H1 (cell line): ENCODE data around the gene TNFRSF6B. TPM values are rescaled to one million over a fixed set of nuclear protein-coding genes. Genes with fewer than 3 reads are reported as not detected.

Experiments used
- CTCF ChIA-PET: fragments of 300-600 bp; sonication (Branson Sonifier 250); formaldehyde crosslinking; loops from one replicate; lab custom pipeline; 2021; ENCODE audit not compliant: partially characterized antibody; lab: Charles Lee
- POLR2A ChIA-PET: fragments of 300-600 bp; sonication (Branson Sonifier 250); formaldehyde crosslinking; loops from one replicate; lab custom pipeline; 2021; ENCODE audit warnings: inconsistent platforms; ENCODE audit not compliant: partially characterized antibody; lab: Charles Lee
- DNase-seq, 2 experiments: peaks; one replicate each; pipeline versions ENCODE4 v3.0.0 to v3.0.0-alpha.2; 2010 to 2022; ENCODE audit warnings: low spot score in 2 of 2, low read depth in 1 of 2, mixed read lengths in 1 of 2
- FAIRE-seq: peaks from 2 replicates; lab custom pipeline; 2011; peaks lifted over from hg19 to GRCh38; lab: Jason Lieb, UNC
- H2AFZ ChIP-seq: 2 replicates; pipeline ENCODE4 v1.8.1; 2012; ENCODE audit warnings: low read length, inconsistent platforms
- H2AK5ac ChIP-seq: 2 replicates; pipeline ENCODE4 v1.6.1; 2013; ENCODE audit warnings: low read depth, low read length
- H2BK120ac ChIP-seq: replicated peaks from 2 replicates; pipeline ENCODE3; 2013; ENCODE audit warnings: low read depth, low read length, inconsistent platforms
- H2BK12ac ChIP-seq: 2 replicates; pipeline ENCODE4 v1.6.1; 2013; ENCODE audit warnings: low read depth, low read length
- H2BK15ac ChIP-seq: 2 replicates; pipeline ENCODE4 v1.6.1; 2013; ENCODE audit warnings: low read length
- H2BK20ac ChIP-seq: 2 replicates; pipeline ENCODE4 v1.6.1; 2013; ENCODE audit warnings: low read length
- H2BK5ac ChIP-seq: 2 replicates; pipeline ENCODE4 v1.6.1; 2013; ENCODE audit warnings: low read depth, low read length
- H3K14ac ChIP-seq: 2 replicates; pipeline ENCODE4 v1.6.1; 2013; ENCODE audit warnings: inconsistent platforms; ENCODE audit not compliant: insufficient read length
- H3K18ac ChIP-seq: 2 replicates; pipeline ENCODE4 v1.6.1; 2013; ENCODE audit warnings: low read length; ENCODE audit errors: extremely low read depth
- H3K23ac ChIP-seq: 2 replicates; pipeline ENCODE4 v1.6.1; 2013; ENCODE audit warnings: inconsistent platforms; ENCODE audit not compliant: insufficient read length
- H3K23me2 ChIP-seq: 2 replicates; pipeline ENCODE4 v1.6.1; 2013; ENCODE audit warnings: low read depth, low read length
- H3K27ac ChIP-seq: 2 replicates; pipeline ENCODE4 v1.6.1; 2011; ENCODE audit warnings: low read depth, low read length, inconsistent platforms
- H3K27me3 ChIP-seq, 4 experiments: replicated peaks in 1 of 4; 1 replicate in 1 of 4; 2 replicates in 3 of 4; pipeline versions ENCODE4 v1.6.1 to v1.8.1; 2011 to 2013; ENCODE audit warnings: low read length in 3 of 4, mild to moderate bottlenecking in 3 of 4, inconsistent platforms in 2 of 4, mixed read lengths in 2 of 4, moderate library complexity in 1 of 4; ENCODE audit not compliant: control insufficient read depth in 3 of 4, insufficient read depth in 3 of 4; ENCODE audit errors: extremely low read depth in 1 of 4
- H3K36me3 ChIP-seq, 4 experiments: 2 replicates each; pipeline versions ENCODE4 v1.6.1 to v1.8.1; 2011 to 2013; ENCODE audit warnings: mild to moderate bottlenecking in 4 of 4, low read length in 3 of 4, moderate library complexity in 2 of 4, control low read depth in 1 of 4, inconsistent platforms in 1 of 4; ENCODE audit not compliant: insufficient read depth in 4 of 4, control insufficient read depth in 2 of 4
- H3K4ac ChIP-seq: replicated peaks from 2 replicates; pipeline ENCODE3; 2013; ENCODE audit warnings: low read length, low read depth, mixed read lengths, inconsistent platforms; ENCODE audit not compliant: insufficient read length
- H3K4me1 ChIP-seq, 4 experiments: replicated peaks in 1 of 4; 1 replicate in 1 of 4; 2 replicates in 3 of 4; pipeline versions ENCODE4 v1.6.1 to v1.8.1; 2011 to 2013; ENCODE audit warnings: low read length in 3 of 4, inconsistent platforms in 2 of 4, mixed read lengths in 1 of 4; ENCODE audit not compliant: insufficient read depth in 4 of 4, control insufficient read depth in 3 of 4
- H3K4me2 ChIP-seq, 2 experiments: 2 replicates each; pipeline versions ENCODE4 v1.6.1 to v1.8.1; 2011 to 2013; ENCODE audit warnings: low read depth in 2 of 2, low read length in 2 of 2, control low read depth in 1 of 2, inconsistent platforms in 1 of 2, mild to moderate bottlenecking in 1 of 2; ENCODE audit not compliant: insufficient read depth in 1 of 2
- H3K4me3 ChIP-seq, 4 experiments: fragments of 200-600, 300-600 bp in 1 of 4; sonication (generic), shearing (Covaris generic), sonication (Bioruptor Twin) in 1 of 4; 2 replicates each; pipeline versions ENCODE4 v1.5.1 to v1.8.1; 2011 to 2016; ENCODE audit warnings: low read length in 4 of 4, low read depth in 3 of 4, control low read depth in 2 of 4, inconsistent platforms in 2 of 4, mild to moderate bottlenecking in 2 of 4, mixed read lengths in 1 of 4, moderate library complexity in 1 of 4; ENCODE audit not compliant: insufficient read depth in 2 of 4; ENCODE audit errors: extremely low read depth in 1 of 4
- H3K56ac ChIP-seq: replicated peaks from 2 replicates; pipeline ENCODE3; 2013; ENCODE audit warnings: low read depth, mild to moderate bottlenecking, mixed read lengths, low read length, inconsistent platforms; ENCODE audit not compliant: insufficient read length
- H3K79me1 ChIP-seq: 2 replicates; pipeline ENCODE4 v1.6.1; 2013; ENCODE audit warnings: low read depth, low read length, control low read depth
- H3K79me2 ChIP-seq, 2 experiments: 2 replicates each; pipeline versions ENCODE4 v1.6.1 to v1.8.1; 2012 to 2013; ENCODE audit warnings: low read length in 2 of 2, mild to moderate bottlenecking in 2 of 2, inconsistent platforms in 1 of 2; ENCODE audit not compliant: insufficient read depth in 2 of 2, control insufficient read depth in 1 of 2
- H3K9ac ChIP-seq, 4 experiments: replicated peaks in 1 of 4; 1 replicate in 1 of 4; 2 replicates in 3 of 4; pipeline versions ENCODE4 v1.6.1 to v1.8.1; 2011 to 2013; ENCODE audit warnings: low read depth in 3 of 4, low read length in 3 of 4, control low read depth in 2 of 4, mild to moderate bottlenecking in 2 of 4, moderate library complexity in 2 of 4, inconsistent platforms in 1 of 4; ENCODE audit errors: extremely low read depth in 1 of 4
- H3K9me3 ChIP-seq, 2 experiments: 2 replicates each; pipeline versions ENCODE4 v1.6.1 to v1.8.1; 2012 to 2013; ENCODE audit warnings: mild to moderate bottlenecking in 2 of 2, moderate library complexity in 2 of 2, control low read depth in 1 of 2, inconsistent platforms in 1 of 2, low read depth in 1 of 2, low read length in 1 of 2, mixed read lengths in 1 of 2; ENCODE audit not compliant: insufficient read depth in 2 of 2
- H4K20me1 ChIP-seq, 2 experiments: replicated peaks in 1 of 2; 2 replicates each; pipeline versions ENCODE3 to v1.8.1; 2011 to 2013; ENCODE audit warnings: inconsistent platforms in 2 of 2, low read length in 2 of 2, mild to moderate bottlenecking in 1 of 2; ENCODE audit not compliant: insufficient read depth in 2 of 2, control insufficient read depth in 1 of 2
- H4K5ac ChIP-seq: 2 replicates; pipeline ENCODE4 v1.6.1; 2013; ENCODE audit warnings: low read length, low read depth, mixed read lengths, inconsistent platforms; ENCODE audit not compliant: insufficient read length
- H4K8ac ChIP-seq: 2 replicates; pipeline ENCODE4 v1.8.0; 2013; ENCODE audit warnings: mild to moderate bottlenecking, moderate library complexity, low read length, inconsistent platforms; ENCODE audit not compliant: insufficient read depth; ENCODE audit errors: extremely low read depth
- H4K91ac ChIP-seq: replicated peaks from 2 replicates; pipeline ENCODE3; 2013; ENCODE audit warnings: low read length, mixed read lengths, inconsistent platforms; ENCODE audit not compliant: insufficient read length
- BCL11A ChIP-seq, 2 experiments: IDR thresholded peaks; one replicate each; pipeline ENCODE4 v1.6.1; 2011; ENCODE audit warnings: low read depth in 2 of 2, low read length in 2 of 2, mild to moderate bottlenecking in 2 of 2
- WGBS, 2 experiments: shearing (Covaris generic) in 1 of 2; methylation state at CpG; one replicate each; pipeline versions ENCODE4 v1.1.6 to v1.1.7; 2013 to 2015; ENCODE audit warnings: low lambda C conversion rate in 2 of 2, mixed read lengths in 2 of 2, inconsistent platforms in 1 of 2, low coverage in 1 of 2, missing lambda C conversion rate in 1 of 2; ENCODE audit not compliant: insufficient replicate concordance in 2 of 2, insufficient coverage in 1 of 2, insufficient read length in 1 of 2; ENCODE audit errors: extremely low coverage in 1 of 2, missing lambda C conversion rate in 1 of 2; 5-methylcytosine and 5-hydroxymethylcytosine counted together
- polyA plus RNA-seq, 7 experiments: library from polyadenylated mRNA; depleted of rRNA in 3 of 7; stranded (reverse) in 5 of 7; unstranded in 2 of 7; fragments of >200 nt in 5 of 7; fragments of 200-250 nt in 2 of 7; gene quantifications; 1 replicate in 5 of 7; 2 replicates in 1 of 7; 4 replicates in 1 of 7; pipeline versions ENCODE4 v1.2.1 to v1.2.3, GENCODE V29; 2011 to 2013; ENCODE audit warnings: missing spikeins in 2 of 7, mixed read lengths in 2 of 7
- total RNA-seq: library from RNA; stranded (reverse); fragmentation: NEBNext Ultra II Directional; extraction: Animal tissue kit (Norgen Biotek cat#: 25700); gene quantifications from 2 replicates; pipeline ENCODE4 v1.2.1, GENCODE V29; 2021

Gene TNFRSF6B
- total and polyA plus RNA-seq, 2 of the 8 experiments (the other 6 are each of a cell fraction or from before 2014, with no cell fraction given): 3.1 TPM; not detected in 1

DNA sequence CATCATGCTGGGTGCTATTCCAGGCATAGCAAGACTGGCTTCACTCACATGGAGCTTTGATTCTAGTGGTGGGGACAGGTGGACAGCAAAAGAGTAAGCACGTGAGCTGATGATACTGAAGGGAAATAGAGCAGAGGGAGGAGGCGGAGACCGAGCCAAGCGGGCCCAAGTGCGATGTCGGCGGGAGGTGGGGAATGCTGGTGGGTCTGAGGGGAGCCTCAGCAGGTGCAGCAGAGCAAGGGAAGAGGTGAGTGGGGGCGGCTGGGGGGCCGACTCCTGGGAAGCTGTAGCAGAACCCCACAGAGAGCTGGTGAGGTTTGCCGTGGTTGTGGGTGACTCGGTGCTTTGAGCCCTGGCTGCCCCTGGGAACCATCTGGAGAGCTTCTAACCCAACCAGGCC lies 28.1 kb upstream of the TNFRSF6B start:
- POLR2A ChIA-PET: interaction anchor here (0.6 to 1.6 kb wide), 7 partner anchors 10 to 244 kb away, joined by 3 to 4 read pairs (median 3); no protein-coding TSS in a partner anchor
- CTCF ChIA-PET: interaction anchor here (0.5 to 1.1 kb wide), 5 partner anchors 50 to 253 kb away, joined by 3 to 5 read pairs (median 3); no protein-coding TSS in a partner anchor
- H3K9me3 ChIP-seq: no peaks in the 10 kb centered on the region
- no peak for TF ChIP-seq BCL11A (IDR thresholded peaks at IDR 0.05; ENCODE audit: low read depth in 2 of 2, low read length in 2 of 2)

More for the DNA sequence above, 28.1 kb upstream of the TNFRSF6B start:
- no peak overlapping the region for H2BK15ac ChIP-seq
- no peak overlapping the region for H2BK120ac ChIP-seq
- no peak overlapping the region for H3K27ac ChIP-seq
- no peaks in the 10 kb centered on the region for H3K23me2 ChIP-seq
- H3K4me2 ChIP-seq: no peak overlapping the region
- no peak overlapping the region for H3K56ac ChIP-seq
- H2AK5ac ChIP-seq: no peak overlapping the region
- no peak overlapping the region for H4K8ac ChIP-seq
- peaks cover 2 to 25% (median 14%) of the 10 kb centered on the region in 4 experiments; a peak in 7 of 8 replicates for H3K36me3 ChIP-seq
- H2BK12ac ChIP-seq: no peak overlapping the region
- no peaks in the 10 kb centered on the region for H3K79me2 ChIP-seq
- H3K4ac ChIP-seq: no peak overlapping the region
- H3K9ac ChIP-seq: no peak overlapping the region
- no peak overlapping the region for H2AFZ ChIP-seq
- H3K27me3 ChIP-seq: no peaks in the 10 kb centered on the region
- FAIRE-seq (no peak), DNase-seq (no peak)
- no peak overlapping the region; the same call in 1 of the 2 replicates for H2BK5ac ChIP-seq
- no peak overlapping the region for H3K4me3 ChIP-seq
- H4K91ac ChIP-seq: no peak overlapping the region
- H4K5ac ChIP-seq: no peak overlapping the region
- H3K23ac ChIP-seq: no peak overlapping the region
- no peak overlapping the region for H3K14ac ChIP-seq
- no peaks in the 10 kb centered on the region; the same call in 1 of the 2 replicates for H3K79me1 ChIP-seq
- no peak overlapping the region for H3K18ac ChIP-seq
- WGBS, 2 experiments: 94% methylated on average over 9 of the region's 11 CpGs; no CpG with 5 or more reads in 1 of the 2 experiments
- no peak overlapping the region for H2BK20ac ChIP-seq
- H4K20me1 ChIP-seq: peaks cover 2 to 6% of the 10 kb centered on the region in 2 experiments
- no peaks in the 10 kb centered on the region for H3K4me1 ChIP-seq
